Upper lobe of left lung (tissue), 6 donors: Measurements from ENCODE around the gene ENAH. TPM values are rescaled to one million over a fixed set of nuclear protein-coding genes. Genes with fewer than 3 reads are reported as not detected.

Experiments used
- ATAC-seq, 2 donors: fragments of 200-7000 bp; cut with Tn5 transposase; one replicate each; pipeline ENCODE4 v1.9.1; 2022; ENCODE audit warnings: mild to moderate bottlenecking in 2 of 2, moderate library complexity in 2 of 2; ENCODE audit not compliant: low FRiP score in 2 of 2
- DNase-seq, 2 donors: peaks; one replicate each; pipeline ENCODE4 v3.0.0-alpha.2; 2019 to 2020
- H3K27ac ChIP-seq, 4 donors: fragments of 200-600 bp; sonication (generic); one replicate each; pipeline ENCODE4 v1.5.1; 2016 to 2019
- H3K27me3 ChIP-seq, 4 donors: fragments of 200-600 bp; sonication (generic); one replicate each; pipeline ENCODE4 v1.5.1; 2017 to 2019
- H3K36me3 ChIP-seq, 4 donors: fragments of 200-600 bp; sonication (generic); one replicate each; pipeline ENCODE4 v1.5.1; 2016 to 2019
- H3K4me1 ChIP-seq, 4 donors: fragments of 200-600 bp; sonication (generic); one replicate each; pipeline ENCODE4 v1.5.1; 2018 to 2019
- H3K4me3 ChIP-seq, 4 donors: fragments of 200-600 bp; sonication (generic); one replicate each; pipeline ENCODE4 v1.5.1; 2017 to 2019; ENCODE audit warnings: mild to moderate bottlenecking in 2 of 4, moderate library complexity in 1 of 4
- H3K9me3 ChIP-seq, 4 donors: fragments of 200-600 bp; sonication (generic); one replicate each; pipeline ENCODE4 v1.5.1; 2018 to 2019
- CTCF ChIP-seq, 6 experiments: fragments of 450-650 bp in 4 of 6; fragments of 200-600 bp in 2 of 6; sonication (generic) in 2 of 6; IDR thresholded peaks; one replicate each; pipeline ENCODE4 v1.5.1; 2016 to 2019; ENCODE audit warnings: antibody characterized with exemption in 6 of 6
- EP300 ChIP-seq, 4 donors: sonication (generic); formaldehyde crosslinking; IDR thresholded peaks; one replicate each; pipeline ENCODE4 v1.5.1; 2017; ENCODE audit warnings: antibody characterized with exemption in 4 of 4, control low read depth in 2 of 4
- POLR2A ChIP-seq, 4 donors: fragments of 450-650 bp; IDR thresholded peaks; one replicate each; pipeline ENCODE4 v1.5.1; 2016 to 2017; ENCODE audit warnings: antibody characterized with exemption in 4 of 4, mild to moderate bottlenecking in 2 of 4
- POLR2AphosphoS5 ChIP-seq, 2 donors: sonication (generic); formaldehyde crosslinking; IDR thresholded peaks; one replicate each; pipeline ENCODE4 v1.5.1; 2017; ENCODE audit warnings: antibody characterized with exemption in 2 of 2
- WGBS, 2 donors: methylation state at CpG; one replicate each; pipeline ENCODE4 v1.1.5; 2017 to 2018; 5-methylcytosine and 5-hydroxymethylcytosine counted together
- total RNA-seq, 6 donors: library from RNA; depleted of rRNA in 4 of 6; stranded (reverse); fragments of >200 nt in 4 of 6; gene quantifications; one replicate each; pipeline versions ENCODE4 v1.1.0 to v1.2.1, GENCODE V29; 2016 to 2021
- donor health status: DM: no; HTN: no; CAD: no; lungs with moderate emphysema.
- donor health status: DM: no; HTN: yes; CAD: no; lungs with severe emphysema.

Gene ENAH
- total RNA-seq, 6 donors from 2014 or later: 10.5 to 70.3 (median 33.8) TPM

GRCh38 chr1:225471453-225472301 is 181.2 kb downstream of the ENAH start:
- H3K27ac ChIP-seq: no peak overlapping the region
- TF ChIP-seq POLR2AphosphoS5 (IDR thresholded peaks at IDR 0.05): no peak
- TF ChIP-seq EP300 (IDR thresholded peaks at IDR 0.05): no peak
- no peak for TF ChIP-seq CTCF (IDR thresholded peaks at IDR 0.05)
- TF ChIP-seq POLR2A (IDR thresholded peaks at IDR 0.05): no peak
- no peaks in the 10 kb centered on the region for H3K27me3 ChIP-seq
- peak in 1 of 2 donors; percentile 18 for DNase-seq
- no peak overlapping the region for H3K4me3 ChIP-seq
- H3K9me3 ChIP-seq: no peaks in the 10 kb centered on the region
- H3K4me1 ChIP-seq: peaks cover 8 to 22% (median 19%) of the 10 kb centered on the region in 4 donors
- ATAC-seq: no peak
- H3K36me3 ChIP-seq: no peaks in the 10 kb centered on the region
- 84 to 87% methylated on average over 19 to 21 of the region's 29 CpGs for WGBS, 2 donors

DNA sequence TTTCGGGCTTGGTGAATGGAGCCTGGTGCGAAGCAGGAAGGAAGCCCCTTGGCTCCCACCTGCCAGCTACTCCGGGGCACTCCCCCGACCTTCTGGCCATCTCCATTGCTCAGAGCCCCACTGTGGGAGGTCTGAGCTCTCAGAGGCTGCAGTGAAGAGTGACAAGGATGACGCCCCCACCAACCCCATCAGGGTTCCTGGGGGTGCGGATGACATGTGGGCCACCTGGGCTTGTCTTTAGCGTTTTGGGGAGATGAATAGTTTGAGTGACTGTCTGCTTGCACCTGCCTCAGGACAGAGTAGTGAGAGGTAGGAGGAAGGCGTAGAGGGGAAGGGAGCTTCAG is 181.8 kb downstream of the ENAH start:
- Histone ChIP-seq H3K36me3 (no peaks in the 10 kb centered on the region), H3K27ac (no peak overlapping the region), H3K9me3 (no peaks in the 10 kb centered on the region), H3K4me1 (peaks cover 8 to 25% (median 23%) of the 10 kb centered on the region in 4 donors), H3K27me3 (no peaks in the 10 kb centered on the region), H3K4me3 (no peak overlapping the region)
- WGBS, 2 donors: 75 to 83% methylated on average over 7 to 8 of the region's 8 CpGs
- no peak for ATAC-seq
- no peak for DNase-seq
- TF ChIP-seq POLR2A (IDR thresholded peaks at IDR 0.05): no peak
- TF ChIP-seq POLR2AphosphoS5 (IDR thresholded peaks at IDR 0.05): no peak
- TF ChIP-seq CTCF (IDR thresholded peaks at IDR 0.05): no peak
- TF ChIP-seq EP300 (IDR thresholded peaks at IDR 0.05): no peak

- H3K27me3 ChIP-seq: no peaks in the 10 kb centered on the region
- WGBS, 2 donors: 90 to 95% methylated on average over 23 to 25 of the region's 25 CpGs
- TF ChIP-seq POLR2A (IDR thresholded peaks at IDR 0.05): no peak
- TF ChIP-seq CTCF (IDR thresholded peaks at IDR 0.05): no peak
- no peak for TF ChIP-seq EP300 (IDR thresholded peaks at IDR 0.05)
- TF ChIP-seq POLR2AphosphoS5 (IDR thresholded peaks at IDR 0.05): no peak
- H3K4me3 ChIP-seq: no peak overlapping the region
- peaks cover 8 to 24% (median 23%) of the 10 kb centered on the region in 4 donors for H3K4me1 ChIP-seq
- H3K9me3 ChIP-seq: no peaks in the 10 kb centered on the region
- no peak overlapping the region for H3K27ac ChIP-seq
- ATAC-seq (no peak), DNase-seq (peak in 1 of 2 donors; percentile 15)
- H3K36me3 ChIP-seq: no peaks in the 10 kb centered on the region
These were observed 182.5 kb downstream of the ENAH start for GRCh38 chr1:225470211-225471108.

- no peak overlapping the region for H3K27ac ChIP-seq
- H3K9me3 ChIP-seq: no peaks in the 10 kb centered on the region
- H3K4me1 ChIP-seq: peaks cover 4 to 19% (median 19%) of the 10 kb centered on the region in 4 donors
- DNase-seq (no peak), ATAC-seq (no peak)
- TF ChIP-seq POLR2AphosphoS5 (IDR thresholded peaks at IDR 0.05): no peak
- TF ChIP-seq CTCF (IDR thresholded peaks at IDR 0.05): no peak
- TF ChIP-seq POLR2A (IDR thresholded peaks at IDR 0.05): no peak
- no peak for TF ChIP-seq EP300 (IDR thresholded peaks at IDR 0.05)
- H3K27me3 ChIP-seq: no peaks in the 10 kb centered on the region
- no peak overlapping the region for H3K4me3 ChIP-seq
- WGBS, 2 donors: 91 to 94% methylated on average over 1 to 5 of the region's 5 CpGs
- H3K36me3 ChIP-seq: no peaks in the 10 kb centered on the region
These were observed 183.9 kb downstream of the ENAH start for GRCh38 chr1:225469051-225469450.
